ENCODE measurements around the gene DNAH11. TPM values are rescaled to one million over a fixed set of nuclear protein-coding genes. Genes with fewer than 3 reads are reported as not detected.

The DNAH11 gene, protein sequence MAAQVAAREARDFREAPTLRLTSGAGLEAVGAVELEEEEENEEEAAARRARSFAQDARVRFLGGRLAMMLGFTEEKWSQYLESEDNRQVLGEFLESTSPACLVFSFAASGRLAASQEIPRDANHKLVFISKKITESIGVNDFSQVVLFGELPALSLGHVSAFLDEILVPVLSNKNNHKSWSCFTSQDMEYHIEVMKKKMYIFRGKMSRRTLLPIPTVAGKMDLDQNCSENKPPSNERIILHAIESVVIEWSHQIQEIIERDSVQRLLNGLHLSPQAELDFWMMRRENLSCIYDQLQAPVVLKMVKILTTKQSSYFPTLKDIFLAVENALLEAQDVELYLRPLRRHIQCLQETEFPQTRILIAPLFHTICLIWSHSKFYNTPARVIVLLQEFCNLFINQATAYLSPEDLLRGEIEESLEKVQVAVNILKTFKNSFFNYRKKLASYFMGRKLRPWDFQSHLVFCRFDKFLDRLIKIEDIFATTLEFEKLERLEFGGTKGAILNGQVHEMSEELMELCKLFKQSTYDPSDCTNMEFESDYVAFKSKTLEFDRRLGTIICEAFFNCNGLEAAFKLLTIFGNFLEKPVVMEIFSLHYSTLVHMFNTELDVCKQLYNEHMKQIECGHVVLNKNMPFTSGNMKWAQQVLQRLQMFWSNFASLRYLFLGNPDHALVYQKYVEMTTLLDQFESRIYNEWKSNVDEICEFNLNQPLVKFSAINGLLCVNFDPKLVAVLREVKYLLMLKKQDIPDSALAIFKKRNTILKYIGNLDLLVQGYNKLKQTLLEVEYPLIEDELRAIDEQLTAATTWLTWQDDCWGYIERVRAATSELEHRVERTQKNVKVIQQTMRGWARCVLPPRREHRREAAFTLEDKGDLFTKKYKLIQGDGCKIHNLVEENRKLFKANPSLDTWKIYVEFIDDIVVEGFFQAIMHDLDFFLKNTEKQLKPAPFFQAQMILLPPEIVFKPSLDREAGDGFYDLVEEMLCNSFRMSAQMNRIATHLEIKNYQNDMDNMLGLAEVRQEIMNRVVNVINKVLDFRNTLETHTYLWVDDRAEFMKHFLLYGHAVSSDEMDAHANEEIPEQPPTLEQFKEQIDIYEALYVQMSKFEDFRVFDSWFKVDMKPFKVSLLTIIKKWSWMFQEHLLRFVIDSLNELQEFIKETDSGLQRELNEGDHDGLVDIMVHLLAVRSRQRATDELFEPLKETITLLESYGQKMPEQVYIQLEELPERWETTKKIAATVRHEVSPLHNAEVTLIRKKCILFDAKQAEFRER (N-terminal part only)
- 10 to 100 TPM in 1 of 8 experiments, 1 to 10 TPM in 7; 1.3 to 18.1 (median 2.4) TPM for total RNA-seq

DNA sequence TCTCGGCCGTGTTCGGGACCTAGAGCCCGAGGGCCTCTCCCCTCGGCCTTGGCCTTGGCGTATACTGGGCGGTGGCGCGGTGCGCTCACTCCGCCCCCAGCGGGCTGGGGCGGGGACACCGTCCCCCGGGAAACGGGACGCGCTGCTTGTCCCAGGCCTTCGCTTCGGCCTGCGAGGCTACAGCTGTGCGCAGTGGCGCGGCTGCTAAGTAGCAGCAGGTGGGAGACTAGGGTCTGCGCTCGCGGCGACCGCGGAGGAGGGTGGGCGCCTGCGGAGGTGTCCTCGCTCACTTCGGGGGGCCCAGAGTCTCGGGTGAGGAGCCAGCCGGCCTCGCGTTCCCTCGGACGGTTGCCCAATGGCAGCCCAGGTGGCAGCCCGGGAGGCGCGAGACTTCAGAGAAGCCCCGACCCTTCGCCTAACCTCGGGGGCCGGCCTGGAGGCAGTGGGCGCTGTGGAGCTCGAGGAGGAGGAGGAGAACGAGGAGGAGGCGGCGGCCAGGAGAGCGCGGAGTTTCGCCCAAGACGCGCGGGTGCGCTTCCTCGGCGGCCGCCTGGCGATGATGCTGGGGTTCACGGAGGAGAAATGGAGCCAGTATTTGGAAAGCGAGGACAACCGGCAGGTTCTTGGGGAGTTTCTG, at the start of gene DNAH11:
DNAH11 (plus strand) TSS at position 149 of the 637 bp plus-strand sequence; CDS start at position 356, 207 bp downstream.
- in situ Hi-C loops (cut with MboI; ENCODE audit: low pct_unique_long_range_greater_than_20kb in 2 of 9, low sequenced_read_pairs in 9 of 9, unreplicated experiment in 9 of 9) = no loop called here
- H3K4me3 ChIP-seq = peak within 1 kb of the TSS; percentile 37 to 49 (median 43)
- H3K4me1 ChIP-seq (replicated peaks in 1 of 2) = no peaks in the 10 kb centered on the region
- H3K27ac ChIP-seq = no peak within 1 kb of the TSS
- 1 to 7% (median 6%) methylated on average over 3 to 21 of the region's 66 CpGs; no CpG with 5 or more reads in 7 of the 10 experiments for WGBS, 10 experiments
- ATAC-seq (replicated peaks in 6 of 8) = peak; percentile 96 to 99 (median 98)

DNA sequence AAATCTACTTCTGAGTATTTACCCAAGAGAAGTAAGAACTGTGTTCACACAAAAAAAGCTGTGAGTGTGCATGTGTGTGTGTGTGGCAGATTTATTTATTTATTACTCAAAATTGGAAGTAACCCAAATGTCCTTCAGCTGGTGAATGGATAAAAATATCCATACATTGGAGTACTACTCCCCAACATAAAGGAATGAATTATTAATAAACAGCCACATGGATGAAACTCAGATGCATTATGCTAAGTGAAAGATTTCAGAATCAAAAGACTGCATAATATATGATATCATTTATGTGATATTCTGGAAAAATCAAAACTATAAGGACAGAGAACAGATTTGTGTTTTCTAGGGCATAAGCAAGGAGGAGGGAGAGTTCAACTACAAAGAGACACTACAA, 47.1 kb upstream of the DNAH11 start:
- H3K4me3 ChIP-seq = no peak overlapping the region
- H3K27ac ChIP-seq = no peak overlapping the region
- ATAC-seq (replicated peaks in 6 of 8) = no peak
- in situ Hi-C loops (cut with MboI; ENCODE audit: low pct_unique_long_range_greater_than_20kb in 2 of 9, low sequenced_read_pairs in 9 of 9, unreplicated experiment in 9 of 9) = loop anchor here in 1 of 9 experiments (25.0 kb wide), 1 partner anchor 233 kb away; no protein-coding TSS in a partner anchor
- no peaks in the 10 kb centered on the region for H3K4me1 ChIP-seq (replicated peaks in 1 of 2)

GRCh38 chr7:21497072-21497471, 45.8 kb upstream of the DNAH11 start:
- H3K4me1 ChIP-seq (replicated peaks in 1 of 2) = no peaks in the 10 kb centered on the region
- in situ Hi-C loops (cut with MboI; ENCODE audit: low pct_unique_long_range_greater_than_20kb in 2 of 9, low sequenced_read_pairs in 9 of 9, unreplicated experiment in 9 of 9) = loop anchor here in 1 of 9 experiments (25.0 kb wide), 1 partner anchor 235 kb away; no protein-coding TSS in a partner anchor
- H3K4me3 ChIP-seq = no peak overlapping the region
- ATAC-seq (replicated peaks in 6 of 8) = peak in 1 of 8 experiments; percentile 58
- H3K27ac ChIP-seq = no peak overlapping the region

DNA sequence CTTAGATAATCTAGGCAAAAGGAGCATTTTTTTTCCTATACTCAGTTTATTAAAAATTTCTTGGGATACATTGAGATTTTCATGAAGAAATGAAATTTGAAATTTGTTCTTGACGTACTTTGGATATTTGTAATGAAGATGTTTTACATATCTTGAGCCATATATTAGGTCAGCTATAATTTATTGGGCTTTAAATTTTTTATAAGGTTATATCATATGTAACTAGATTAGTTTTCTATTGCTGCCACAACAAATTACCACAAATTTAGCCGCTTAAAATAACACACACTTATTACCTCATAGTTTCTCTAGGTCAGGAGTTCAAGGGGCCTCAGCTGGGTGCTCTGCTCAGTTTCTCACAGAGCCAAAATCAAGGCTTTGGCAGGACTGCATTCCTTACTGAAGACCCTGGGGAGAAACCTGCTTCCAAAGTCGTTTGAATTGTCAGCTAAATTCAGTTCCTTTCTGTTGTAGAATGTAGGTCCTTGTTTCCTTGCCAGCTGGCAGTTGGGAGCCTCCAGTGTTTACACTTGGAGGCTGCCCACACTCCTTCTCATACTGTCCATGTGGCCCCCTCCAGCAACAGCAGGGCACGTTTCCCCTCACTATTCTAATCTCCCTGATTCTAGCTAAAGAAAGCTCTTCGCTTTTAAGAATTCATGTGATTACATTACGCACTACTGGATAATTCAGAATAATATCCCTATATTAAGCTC, 42.6 kb upstream of the DNAH11 start:
- in situ Hi-C loops (cut with MboI; ENCODE audit: low pct_unique_long_range_greater_than_20kb in 2 of 9, low sequenced_read_pairs in 9 of 9, unreplicated experiment in 9 of 9) = loop anchor here in 3 of 9 experiments (25.0 kb wide), 2 partner anchors 238 to 713 kb away; partner anchors contain the start of gene SP8 (in 1 of the 3)
- 80 to 100% (median 92%) methylated on average over 1 to 6 of the region's 6 CpGs for WGBS, 10 experiments

GRCh38 chr7:21504021-21504420, 38.8 kb upstream of the DNAH11 start:
- Histone ChIP-seq H3K27ac (no peak overlapping the region), H3K4me3 (no peak overlapping the region), H3K4me1 (replicated peaks in 1 of 2) (no peaks in the 10 kb centered on the region)
- no peak for ATAC-seq (replicated peaks in 6 of 8)
- in situ Hi-C loops (cut with MboI; ENCODE audit: low pct_unique_long_range_greater_than_20kb in 2 of 9, low sequenced_read_pairs in 9 of 9, unreplicated experiment in 9 of 9) = loop anchor here in 3 of 9 experiments (25.0 kb wide), 2 partner anchors 242 to 717 kb away; partner anchors contain the start of gene SP8 (in 1 of the 3)
- 60 to 100% (median 83%) methylated on average over 1 to 2 of the region's 2 CpGs; no CpG with 5 or more reads in 1 of the 10 experiments for WGBS, 10 experiments

More for the DNA sequence above, 42.6 kb upstream of the DNAH11 start:
- ATAC-seq (replicated peaks in 6 of 8) = no peak
- H3K4me1 ChIP-seq (replicated peaks in 1 of 2) = no peaks in the 10 kb centered on the region
- H3K27ac ChIP-seq = no peak overlapping the region
- H3K4me3 ChIP-seq = no peak overlapping the region

- no peak overlapping the region for H3K4me3 ChIP-seq
- 17 to 100% (median 92%) methylated on average over 1 to 5 of the region's 8 CpGs; no CpG with 5 or more reads in 1 of the 10 experiments for WGBS, 10 experiments
- peak in 3 of 8 experiments; percentile 72 to 88 (median 76) for ATAC-seq (replicated peaks in 6 of 8)
- no peak overlapping the region for H3K27ac ChIP-seq
- H3K4me1 ChIP-seq (replicated peaks in 1 of 2) = no peaks in the 10 kb centered on the region
- in situ Hi-C loops (cut with MboI; ENCODE audit: low pct_unique_long_range_greater_than_20kb in 2 of 9, low sequenced_read_pairs in 9 of 9, unreplicated experiment in 9 of 9) = loop anchor here in 3 of 9 experiments (25.0 kb wide), 2 partner anchors 245 to 720 kb away; partner anchors contain the start of gene SP8 (in 1 of the 3)
These were observed 35.1 kb upstream of the DNAH11 start for GRCh38 chr7:21507627-21508343.

DNA sequence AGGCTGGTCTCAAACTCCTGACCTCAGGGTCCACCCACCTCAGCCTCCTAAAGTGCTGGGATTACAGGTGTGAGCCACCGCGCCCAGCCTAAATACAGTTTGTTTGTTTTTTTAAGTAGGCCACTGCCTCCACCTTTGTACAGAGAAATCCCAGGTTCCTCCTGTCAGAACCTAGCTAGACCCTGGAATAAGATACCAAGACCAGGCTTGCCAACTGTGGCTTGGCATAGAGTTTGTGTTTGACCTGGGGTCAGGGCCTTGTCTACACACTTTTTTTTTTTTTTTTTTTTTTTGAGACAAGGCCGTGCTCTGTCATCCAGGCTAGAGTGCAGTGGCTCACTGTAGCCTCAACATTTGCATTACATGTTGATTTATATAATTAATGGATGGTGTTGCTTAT, 34.3 kb upstream of the DNAH11 start:
- no peak for ATAC-seq (replicated peaks in 6 of 8)
- Histone ChIP-seq H3K4me3 (no peak overlapping the region), H3K4me1 (replicated peaks in 1 of 2) (no peaks in the 10 kb centered on the region), H3K27ac (no peak overlapping the region)
- WGBS, 10 experiments = 90 to 100% (median 100%) methylated on average over 1 to 2 of the region's 3 CpGs; no CpG with 5 or more reads in 4 of the 10 experiments
- in situ Hi-C loops (cut with MboI; ENCODE audit: low pct_unique_long_range_greater_than_20kb in 2 of 9, low sequenced_read_pairs in 9 of 9, unreplicated experiment in 9 of 9) = loop anchor here in 3 of 9 experiments (25.0 kb wide), 2 partner anchors 246 to 721 kb away; partner anchors contain the start of gene SP8 (in 1 of the 3)

- no peak overlapping the region for H3K27ac ChIP-seq
- no peak overlapping the region for H3K4me3 ChIP-seq
- ATAC-seq (replicated peaks in 6 of 8) = no peak
- H3K4me1 ChIP-seq (replicated peaks in 1 of 2) = peaks cover 0 to 5% of the 10 kb centered on the region in 2 donors
- in situ Hi-C loops (cut with MboI; ENCODE audit: low pct_unique_long_range_greater_than_20kb in 2 of 9, low sequenced_read_pairs in 9 of 9, unreplicated experiment in 9 of 9) = loop anchor here in 3 of 9 experiments (25.0 kb wide), 2 partner anchors 252 to 727 kb away; partner anchors contain the start of gene SP8 (in 1 of the 3)
These were observed 28.8 kb upstream of the DNAH11 start for GRCh38 chr7:21514062-21514461.

- Histone ChIP-seq H3K27ac (no peak overlapping the region), H3K4me1 (replicated peaks in 1 of 2) (no peaks in the 10 kb centered on the region), H3K4me3 (no peak overlapping the region)
- 40 to 100% (median 82%) methylated on average over 1 of the region's 1 CpG; no CpG with 5 or more reads in 2 of the 10 experiments for WGBS, 10 experiments
- in situ Hi-C loops (cut with MboI; ENCODE audit: low pct_unique_long_range_greater_than_20kb in 2 of 9, low sequenced_read_pairs in 9 of 9, unreplicated experiment in 9 of 9) = loop anchor here in 3 of 9 experiments (25.0 kb wide), 2 partner anchors 262 to 737 kb away; partner anchors contain the start of gene SP8 (in 1 of the 3)
- no peak for ATAC-seq (replicated peaks in 6 of 8)
These were observed 18.2 kb upstream of the DNAH11 start for GRCh38 chr7:21524680-21525079.

- in situ Hi-C loops (cut with MboI; ENCODE audit: low pct_unique_long_range_greater_than_20kb in 2 of 9, low sequenced_read_pairs in 9 of 9, unreplicated experiment in 9 of 9) = no loop called here
- Histone ChIP-seq H3K4me1 (replicated peaks in 1 of 2) (no peaks in the 10 kb centered on the region), H3K4me3 (no peak overlapping the region), H3K27ac (no peak overlapping the region)
- no peak for ATAC-seq (replicated peaks in 6 of 8)
These were observed 16.8 kb upstream of the DNAH11 start for GRCh38 chr7:21526007-21526406.

GRCh38 chr7:21526448-21526847, 16.4 kb upstream of the DNAH11 start:
- Histone ChIP-seq H3K27ac (no peak overlapping the region), H3K4me3 (no peak overlapping the region), H3K4me1 (replicated peaks in 1 of 2) (no peaks in the 10 kb centered on the region)
- ATAC-seq (replicated peaks in 6 of 8) = no peak
- in situ Hi-C loops (cut with MboI; ENCODE audit: low pct_unique_long_range_greater_than_20kb in 2 of 9, low sequenced_read_pairs in 9 of 9, unreplicated experiment in 9 of 9) = no loop called here
- 0 to 100% (median 100%) methylated on average over 1 of the region's 3 CpGs; no CpG with 5 or more reads in 5 of the 10 experiments for WGBS, 10 experiments
